ENCODE measurements around the gene VANGL1. TPM values are rescaled to one million over a fixed set of nuclear protein-coding genes. Genes with fewer than 3 reads are reported as not detected.

Gene VANGL1
- total RNA-seq, 1 donor from 2014 or later = 15.2 TPM

GRCh38 chr1:115642168-115643072 is 650 bp downstream of the VANGL1 start:
- Histone ChIP-seq H3K4me3 (ENCODE audit: low read depth, low read length) (peak overlapping the region; percentile 88), H3K27me3 (ENCODE audit: control insufficient read depth, insufficient read depth, low read length) (no peaks in the 10 kb centered on the region), H3K36me3 (ENCODE audit: control insufficient read depth, insufficient read depth, low read length) (no peaks in the 10 kb centered on the region)
- peak; percentile 21 for TF ChIP-seq CTCF (IDR thresholded peaks at IDR 0.05; ENCODE audit: insufficient read depth, low read length, poor library complexity, severe bottlenecking)
- DNase-seq (ENCODE audit: low read depth) = no peak

- DNase-seq (ENCODE audit: low read depth) = no peak
- Histone ChIP-seq H3K36me3 (ENCODE audit: control insufficient read depth, insufficient read depth, low read length) (no peaks in the 10 kb centered on the region), H3K4me3 (ENCODE audit: low read depth, low read length) (peak overlapping the region; percentile 88), H3K27me3 (ENCODE audit: control insufficient read depth, insufficient read depth, low read length) (no peaks in the 10 kb centered on the region)
- no peak for TF ChIP-seq CTCF (IDR thresholded peaks at IDR 0.05; ENCODE audit: insufficient read depth, low read length, poor library complexity, severe bottlenecking)
These were observed 1.5 kb downstream of the VANGL1 start for GRCh38 chr1:115643225-115643624.

- no peak overlapping the region for H3K4me3 ChIP-seq (ENCODE audit: low read depth, low read length)
- no peak for DNase-seq (ENCODE audit: low read depth)
- TF ChIP-seq CTCF (IDR thresholded peaks at IDR 0.05; ENCODE audit: insufficient read depth, low read length, poor library complexity, severe bottlenecking) = no peak
- no peaks in the 10 kb centered on the region for H3K36me3 ChIP-seq (ENCODE audit: control insufficient read depth, insufficient read depth, low read length)
- H3K27me3 ChIP-seq (ENCODE audit: control insufficient read depth, insufficient read depth, low read length) = no peaks in the 10 kb centered on the region
These were observed 1.9 kb downstream of the VANGL1 start for GRCh38 chr1:115643666-115644065.

- no peak overlapping the region for H3K4me3 ChIP-seq (ENCODE audit: low read depth, low read length)
- H3K27me3 ChIP-seq (ENCODE audit: control insufficient read depth, insufficient read depth, low read length) = no peaks in the 10 kb centered on the region
- H3K36me3 ChIP-seq (ENCODE audit: control insufficient read depth, insufficient read depth, low read length) = no peaks in the 10 kb centered on the region
- no peak for DNase-seq (ENCODE audit: low read depth)
- no peak for TF ChIP-seq CTCF (IDR thresholded peaks at IDR 0.05; ENCODE audit: insufficient read depth, low read length, poor library complexity, severe bottlenecking)
These were observed 2.3 kb downstream of the VANGL1 start for GRCh38 chr1:115644109-115644508.

- no peaks in the 10 kb centered on the region for H3K36me3 ChIP-seq (ENCODE audit: control insufficient read depth, insufficient read depth, low read length)
- TF ChIP-seq CTCF (IDR thresholded peaks at IDR 0.05; ENCODE audit: insufficient read depth, low read length, poor library complexity, severe bottlenecking) = no peak
- H3K4me3 ChIP-seq (ENCODE audit: low read depth, low read length) = no peak overlapping the region
- H3K27me3 ChIP-seq (ENCODE audit: control insufficient read depth, insufficient read depth, low read length) = no peaks in the 10 kb centered on the region
- no peak for DNase-seq (ENCODE audit: low read depth)
These were observed 5.3 kb downstream of the VANGL1 start for GRCh38 chr1:115647047-115647446.
